ENCODE results near the gene ZBTB40.

ZBTB40 gene

GRCh38 chr1:22536506-22536905 is 84.9 kb downstream of the ZBTB40 start:
- no peak for DNase-seq

GRCh38 chr1:22537441-22538139 is 85.9 kb downstream of the ZBTB40 start:
- no peak for DNase-seq

GRCh38 chr1:22539510-22540118 is 88.0 kb downstream of the ZBTB40 start:
- no peak for DNase-seq

- DNase-seq, result no peak
Observed at GRCh38 chr1:22540337-22540736, 88.7 kb downstream of the ZBTB40 start.

GRCh38 chr1:22542886-22543285 is 91.2 kb downstream of the ZBTB40 start:
- no peak for DNase-seq

GRCh38 chr1:22543679-22544078 is 92.0 kb downstream of the ZBTB40 start:
- no peak for DNase-seq

- DNase-seq, result no peak
Observed at GRCh38 chr1:22544606-22545005, 93.0 kb downstream of the ZBTB40 start.

- no peak for DNase-seq
Observed at GRCh38 chr1:22545141-22545540, 93.5 kb downstream of the ZBTB40 start.

- DNase-seq, result no peak
Observed at GRCh38 chr1:22547186-22547817, 95.7 kb downstream of the ZBTB40 start.

- DNase-seq, result no peak
Observed at GRCh38 chr1:22547818-22548462, 96.3 kb downstream of the ZBTB40 start.

GRCh38 chr1:22550021-22550420 is 98.4 kb downstream of the ZBTB40 start:
- no peak for DNase-seq

- DNase-seq, result no peak
Observed at GRCh38 chr1:22551591-22551990, 99.9 kb downstream of the ZBTB40 start.

- DNase-seq, result no peak
Observed at GRCh38 chr1:22552021-22552420, 100.4 kb downstream of the ZBTB40 start.

GRCh38 chr1:22553104-22553880 is 101.6 kb downstream of the ZBTB40 start:
- no peak for DNase-seq

GRCh38 chr1:22553991-22554522 is 102.4 kb downstream of the ZBTB40 start:
- DNase-seq, result no peak

GRCh38 chr1:22555371-22555656 is 103.7 kb downstream of the ZBTB40 start:
- DNase-seq, result no peak

- DNase-seq, result no peak
Observed at GRCh38 chr1:22556391-22557104, 104.9 kb downstream of the ZBTB40 start.

- DNase-seq, result no peak
Observed at GRCh38 chr1:22557341-22557950, 105.8 kb downstream of the ZBTB40 start.

- DNase-seq, result no peak
Observed at GRCh38 chr1:22562584-22563583, 111.2 kb downstream of the ZBTB40 start, which contains the start of gene EPHA8. EPHA8 (plus strand) TSS chr1:22563489; CDS start chr1:22563636, 147 bp downstream.

Measured in activated CD8-positive, alpha-beta memory T cell treated with anti-CD3 and anti-CD28 coated beads for 24 hours (primary cell).